Cardiac septum (tissue), 1 donor: ENCODE measurements around the gene DEFB128. TPM values are rescaled to one million over a fixed set of nuclear protein-coding genes. Genes with fewer than 3 reads are reported as not detected.
"Not testable (repeated sequence)": the region's sequence is repeated elsewhere in the genome, so short reads cannot be mapped to it uniquely, and the experiment has no call there.

Experiments used
- DNase-seq: peaks from one replicate; pipeline ENCODE4 v3.0.0-alpha.2; 2020; ENCODE audit warnings: low spot score
- intact Hi-C: fragments of 100-400 bp; cut with DNase I; formaldehyde crosslinking; loops from one replicate; pipeline ENCODE4 v1.14.0; 2022
- long read RNA-seq: library from polyadenylated mRNA; unstranded; transcript quantifications from one replicate; pipeline ENCODE4 v2.0.0, GENCODE V29; 2021
- total RNA-seq: library from RNA; stranded (reverse); fragmentation: NEBNext Ultra II Directional; extraction: Animal tissue kit (Norgen Biotek cat#: 25700); gene quantifications from one replicate; pipeline ENCODE4 v1.2.1, GENCODE V29; 2021
- donor health status: DM: no; HTN: no; CAD: no.

The DEFB128 gene
- total RNA-seq: not detected
- long read RNA-seq: 0 reads

GRCh38 chr20:189611-190010 lies at the start of gene DEFB128:
Gene DEFB128 (minus strand): TSS chr20:189711. CDS start chr20:189623, 88 bp downstream.
- intact Hi-C loops: no loop called here
- no peak for DNase-seq

- DNase-seq: no peak
- intact Hi-C loops: no loop called here
Measured at GRCh38 chr20:237929-238328, 48.4 kb upstream of the DEFB128 start.

DNA sequence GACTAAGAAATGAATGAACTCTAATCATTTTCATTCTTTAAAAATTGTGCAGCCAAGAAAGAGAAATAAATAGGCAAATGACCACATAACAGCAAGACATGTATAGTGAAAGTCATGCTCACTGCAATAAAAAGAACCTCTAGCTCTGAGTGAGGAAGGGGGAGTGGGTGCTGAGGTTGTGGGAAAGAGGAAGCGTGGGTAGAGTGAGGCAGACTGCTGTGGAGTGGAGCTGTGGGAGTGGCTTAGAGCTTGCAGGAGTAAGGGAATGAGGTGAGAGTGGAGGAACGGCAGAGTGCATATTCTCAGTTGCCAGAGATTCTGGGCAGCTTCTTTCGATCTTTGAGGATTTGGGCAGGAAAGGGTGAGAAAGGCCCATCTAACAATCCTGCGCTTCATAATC lies 48.0 kb upstream of the DEFB128 start:
- intact Hi-C loops: no loop called here
- no peak for DNase-seq

DNA sequence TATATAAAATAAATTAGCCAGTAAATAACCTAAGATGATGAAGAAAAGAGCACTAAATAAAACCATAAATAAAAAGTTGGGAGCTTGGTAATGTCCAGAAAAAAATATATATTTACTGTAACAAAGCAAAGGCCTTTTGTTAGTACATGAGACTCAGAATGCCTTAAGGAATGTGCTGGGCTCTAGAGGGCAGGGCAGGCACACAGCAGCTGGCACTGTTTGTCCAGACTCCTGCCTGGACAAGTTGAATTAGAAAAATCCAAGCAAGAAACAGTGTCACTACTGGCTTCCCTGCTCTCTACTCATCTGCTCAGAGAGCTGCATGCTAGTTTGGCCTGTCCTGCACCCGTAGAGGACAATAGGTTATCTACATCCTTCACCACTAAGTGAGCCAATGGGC lies 46.4 kb upstream of the DEFB128 start:
- DNase-seq: no peak

GRCh38 chr20:227439-228105 lies 38.1 kb upstream of the DEFB128 start:
- intact Hi-C loops: no loop called here
- DNase-seq: no peak

More for the DNA sequence above, 46.4 kb upstream of the DEFB128 start:
- intact Hi-C loops: no loop called here

DNA sequence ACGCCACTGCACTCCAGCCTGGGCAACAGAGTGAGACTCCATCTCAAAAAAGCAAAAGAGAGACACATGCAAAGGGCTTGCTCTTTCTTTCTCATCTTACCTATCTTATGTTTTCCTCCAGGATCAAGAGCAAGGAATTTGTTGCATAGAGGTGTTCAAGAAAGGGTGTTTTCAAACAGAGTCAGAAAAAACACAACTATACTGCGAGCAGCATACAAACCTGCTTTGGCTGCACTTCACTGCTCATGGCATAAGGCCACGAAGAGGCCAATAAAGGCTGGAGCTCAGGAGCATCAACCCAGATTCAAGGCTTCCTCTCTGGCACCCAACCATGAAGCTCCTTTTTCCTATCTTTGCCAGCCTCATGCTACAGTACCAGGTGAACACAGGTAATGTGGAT lies 37.4 kb upstream of the DEFB128 start, which contains the start of gene DEFB129:
Gene DEFB129 (plus strand): TSS at position 301 of the 400 bp plus-strand sequence. CDS start 31 bp downstream, at position 332.
- intact Hi-C loops: no loop called here
- DNase-seq: no peak

- intact Hi-C loops, DNase-seq: not testable (repeated sequence)
Measured at GRCh38 chr20:225879-226278, 36.4 kb upstream of the DEFB128 start.

- intact Hi-C loops: no loop called here
- no peak for DNase-seq
Measured at GRCh38 chr20:221258-221830, 31.8 kb upstream of the DEFB128 start.

- intact Hi-C loops: no loop called here
- no peak for DNase-seq
Measured at GRCh38 chr20:219290-220115, 30.0 kb upstream of the DEFB128 start.

GRCh38 chr20:217266-217665 lies 27.8 kb upstream of the DEFB128 start:
- intact Hi-C loops: no loop called here
- no peak for DNase-seq

GRCh38 chr20:215796-216195 lies 26.3 kb upstream of the DEFB128 start:
- DNase-seq: no peak
- intact Hi-C loops: no loop called here

DNA sequence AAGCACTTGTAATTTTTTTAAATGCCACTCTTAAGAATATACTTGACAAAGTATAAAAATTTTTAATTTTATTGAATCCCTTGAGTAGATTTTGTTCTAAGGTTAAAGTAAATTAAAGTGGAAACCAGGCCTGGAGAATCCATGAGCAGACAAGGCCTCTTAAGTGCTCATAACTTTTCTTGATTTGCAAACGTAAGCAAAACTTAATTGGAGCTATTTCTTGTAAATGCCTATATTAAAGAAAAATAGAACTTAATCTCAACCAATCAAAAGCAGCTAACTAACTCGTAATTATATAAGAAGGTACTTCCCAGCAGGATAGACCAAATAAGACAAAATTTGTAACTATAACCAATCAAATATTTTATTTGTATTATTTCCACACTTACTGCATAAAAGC lies 24.9 kb upstream of the DEFB128 start:
- no peak for DNase-seq
- intact Hi-C loops: loop anchor here (5.0 kb wide), 1 partner anchor 53 kb away; no protein-coding TSS in a partner anchor

GRCh38 chr20:210809-211502 lies 21.4 kb upstream of the DEFB128 start:
- DNase-seq: no peak
- intact Hi-C loops: loop anchor here (5.0 kb wide), 1 partner anchor 56 kb away; no protein-coding TSS in a partner anchor

DNA sequence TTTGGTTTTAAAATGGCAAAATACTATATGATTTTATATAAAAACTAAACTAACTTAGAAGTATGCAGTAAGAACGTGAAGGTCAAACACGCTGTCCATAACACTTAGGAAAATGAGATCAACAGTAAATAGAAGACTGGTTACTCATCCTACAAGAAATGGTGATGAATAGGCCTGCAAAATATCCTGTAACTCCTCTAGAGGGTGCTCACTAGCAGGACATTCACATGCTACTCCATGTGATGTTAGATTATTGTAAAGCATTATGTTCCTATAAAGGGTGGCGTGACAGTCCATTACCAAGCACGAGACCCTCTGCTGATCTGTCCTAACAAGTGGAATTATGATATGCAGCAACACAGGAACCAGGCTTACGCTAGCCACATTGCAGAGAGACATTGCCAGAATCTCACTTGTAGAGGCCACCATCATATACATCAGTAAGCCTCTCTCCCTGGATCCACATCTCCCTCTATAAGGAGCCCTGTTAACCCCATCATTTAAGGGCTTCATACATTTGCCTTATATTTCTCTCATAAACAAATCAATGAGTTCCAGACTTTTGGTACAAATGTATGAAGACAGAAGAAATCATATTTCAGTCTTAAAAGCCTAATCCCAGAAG lies 19.5 kb upstream of the DEFB128 start:
- intact Hi-C loops: no loop called here
- DNase-seq: no peak

DNA sequence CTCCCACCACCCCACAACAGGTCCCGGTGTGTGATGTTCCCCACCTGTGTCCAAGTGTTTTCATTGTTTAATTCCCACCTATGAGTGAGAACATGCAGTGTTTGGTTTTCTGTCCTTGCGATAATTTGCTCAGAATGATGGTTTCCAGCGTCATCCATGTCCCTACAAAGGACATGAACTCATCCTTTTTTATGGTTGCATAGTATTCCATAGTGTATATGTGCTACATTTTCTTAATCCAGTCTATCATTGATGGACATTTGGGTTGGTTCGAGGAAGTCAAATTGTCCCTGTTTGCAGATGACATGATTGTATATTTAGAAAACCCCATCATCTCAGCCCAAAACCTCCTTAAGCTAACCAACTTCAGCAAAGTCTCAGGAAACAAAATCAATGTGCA lies 14.1 kb upstream of the DEFB128 start:
- intact Hi-C loops: not testable (repeated sequence)

DNA sequence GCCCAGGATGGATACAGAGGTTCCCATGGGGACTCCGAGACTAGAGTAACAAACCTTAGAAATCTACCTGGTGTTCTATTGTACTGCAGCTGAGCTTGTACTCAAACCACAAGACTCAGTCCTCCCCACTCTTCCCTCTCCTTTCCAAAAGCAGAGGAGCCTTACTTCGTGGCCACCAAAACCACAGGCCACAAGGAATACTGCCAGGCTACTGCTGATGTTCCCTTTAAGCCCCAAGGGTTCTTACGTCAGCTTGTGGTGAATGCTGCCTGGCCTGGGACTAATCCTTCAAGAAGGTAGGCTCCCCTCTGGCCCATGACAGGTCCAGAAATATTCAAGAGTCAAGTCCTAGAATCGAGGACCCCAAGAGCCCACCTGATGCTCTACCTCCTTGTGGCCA lies 10.5 kb upstream of the DEFB128 start:
- intact Hi-C loops: no loop called here
- DNase-seq: no peak

More for the DNA sequence above, 14.1 kb upstream of the DEFB128 start:
- not testable (repeated sequence) for DNase-seq

- no peak for DNase-seq
- intact Hi-C loops: no loop called here
Measured at GRCh38 chr20:198225-198624, 8.7 kb upstream of the DEFB128 start.

DNA sequence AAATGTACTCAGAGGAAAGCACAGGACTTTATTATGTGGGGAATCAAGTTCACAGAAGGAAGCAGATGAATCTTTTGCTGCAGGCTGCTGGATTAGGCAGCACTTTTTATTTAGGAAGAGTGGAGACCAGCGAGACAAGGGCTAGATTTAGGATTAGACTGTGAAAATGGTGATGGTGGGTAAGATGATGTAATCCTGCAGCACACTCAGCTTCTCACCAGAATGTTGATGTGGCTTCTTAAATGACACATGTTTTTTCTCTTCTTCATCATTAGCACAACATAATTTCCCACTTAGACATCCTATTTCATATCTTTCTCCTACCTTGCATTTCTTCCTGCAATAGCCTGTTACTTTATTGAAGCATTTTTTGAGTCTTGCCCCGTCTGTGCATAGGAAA lies 1.8 kb downstream of the DEFB128 start:
- no peak for DNase-seq
- intact Hi-C loops: no loop called here

DNA sequence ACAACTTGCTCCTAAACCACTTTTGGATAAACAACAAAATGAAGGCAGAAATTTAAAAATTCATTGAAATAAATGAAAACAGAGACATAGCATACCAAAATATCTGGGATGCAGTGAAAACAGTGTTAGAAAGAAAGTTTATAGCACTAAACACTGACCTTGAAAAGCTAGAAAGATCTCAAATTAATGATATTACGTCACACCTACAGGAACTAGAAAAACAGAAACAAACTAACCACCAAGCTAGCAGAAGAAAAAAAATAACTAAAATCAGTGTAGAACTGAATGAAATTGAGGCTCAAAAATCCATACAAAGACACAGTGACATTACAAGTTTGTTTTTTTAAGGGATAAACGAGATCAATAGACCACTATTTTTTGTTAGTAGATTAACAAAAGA lies 5.2 kb downstream of the DEFB128 start:
- intact Hi-C loops: no loop called here
- DNase-seq: no peak
